Common myeloid progenitor, CD34-positive (primary cell): ENCODE measurements around the gene KLHDC4.

Source experiments
- CTCF ChIA-PET: fragments of 350-600 bp; sonication (Branson Sonifier 250); formaldehyde crosslinking; loops from one replicate; lab custom pipeline; 2021; ENCODE audit warnings: antibody characterized with exemption; lab: Charles Lee
- POLR2A ChIA-PET: fragments of 350-600 bp; sonication (Branson Sonifier 250); formaldehyde crosslinking; loops from one replicate; lab custom pipeline; 2021; ENCODE audit warnings: antibody characterized with exemption; lab: Charles Lee
- DNase-seq, 3 donors: peaks; one replicate each; pipeline versions ENCODE4 v3.0.0 to v3.0.0-alpha.2; 2013
- H3K27ac ChIP-seq, 2 experiments: 1 replicate in 1 of 2; 2 replicates in 1 of 2; pipeline ENCODE4 v1.7.0; 2013; ENCODE audit warnings: inconsistent platforms in 2 of 2, low read length in 2 of 2, mild to moderate bottlenecking in 2 of 2, low read depth in 1 of 2, moderate library complexity in 1 of 2; ENCODE audit not compliant: severe bottlenecking in 2 of 2, insufficient read depth in 1 of 2, poor library complexity in 1 of 2
- H3K27me3 ChIP-seq, 5 experiments: replicated peaks in 2 of 5; 1 replicate in 3 of 5; 2 replicates in 2 of 5; pipeline versions ENCODE4 v1.6.1 to v1.7.0; 2013; ENCODE audit warnings: low read length in 4 of 5, mild to moderate bottlenecking in 2 of 5, moderate library complexity in 2 of 5, inconsistent platforms in 1 of 5; ENCODE audit not compliant: insufficient read depth in 5 of 5, control insufficient read depth in 4 of 5
- H3K36me3 ChIP-seq, 4 experiments: 1 replicate in 2 of 4; 2 replicates in 2 of 4; pipeline versions ENCODE4 v1.6.1 to v1.7.0; 2013; ENCODE audit warnings: low read length in 3 of 4, control low read depth in 1 of 4, mild to moderate bottlenecking in 1 of 4; ENCODE audit not compliant: control insufficient read depth in 4 of 4, insufficient read depth in 4 of 4
- H3K4me1 ChIP-seq, 4 experiments: 1 replicate in 3 of 4; 2 replicates in 1 of 4; pipeline versions ENCODE4 v1.6.1 to v1.7.1; 2013; ENCODE audit warnings: low read length in 3 of 4, mild to moderate bottlenecking in 3 of 4, control low read depth in 1 of 4, inconsistent platforms in 1 of 4, moderate library complexity in 1 of 4; ENCODE audit not compliant: control insufficient read depth in 4 of 4, insufficient read depth in 4 of 4; ENCODE audit errors: control extremely low read depth in 1 of 4
- H3K4me3 ChIP-seq, 7 experiments: 1 replicate in 4 of 7; 2 replicates in 3 of 7; pipeline versions ENCODE4 v1.5.1 to v1.7.0; 2013; ENCODE audit warnings: mild to moderate bottlenecking in 7 of 7, low read length in 6 of 7, moderate library complexity in 6 of 7, inconsistent platforms in 2 of 7, low read depth in 2 of 7, control low read depth in 1 of 7; ENCODE audit not compliant: insufficient read depth in 4 of 7, control insufficient read depth in 1 of 7; ENCODE audit errors: extremely low read depth in 1 of 7
- H3K9me3 ChIP-seq, 5 experiments: 1 replicate in 4 of 5; 2 replicates in 1 of 5; pipeline versions ENCODE4 v1.6.1 to v1.7.1; 2013; ENCODE audit warnings: low read length in 4 of 5, mild to moderate bottlenecking in 2 of 5, inconsistent platforms in 1 of 5, low read depth in 1 of 5, moderate library complexity in 1 of 5; ENCODE audit not compliant: control insufficient read depth in 4 of 5, insufficient read depth in 2 of 5; ENCODE audit errors: control extremely low read depth in 1 of 5
- WGBS: methylation state at CpG from one replicate; pipeline ENCODE4 v1.1.5; 2013; ENCODE audit not compliant: insufficient coverage; 5-methylcytosine and 5-hydroxymethylcytosine counted together

The KLHDC4 gene

GRCh38 chr16:87706278-87707000, 59.3 kb downstream of the KLHDC4 start:
- Histone ChIP-seq H3K4me3 (no peak overlapping the region), H3K9me3 (no peaks in the 10 kb centered on the region), H3K27me3 (no peaks in the 10 kb centered on the region), H3K4me1 (peaks cover 4 to 28% (median 24%) of the 10 kb centered on the region in 4 experiments), H3K36me3 (peaks cover 11 to 76% (median 46%) of the 10 kb centered on the region in 4 experiments), H3K27ac (no peak overlapping the region)
- DNase-seq: no peak
- POLR2A ChIA-PET: interaction anchor here (0.7 kb wide), 1 partner anchor 1093 kb away, joined by 3 read pairs; no protein-coding TSS in a partner anchor
- CTCF ChIA-PET: interaction anchor here (0.6 kb wide), 1 partner anchor 165 kb away, joined by 3 read pairs; no protein-coding TSS in a partner anchor
- 96% methylated on average over 27 of the region's 28 CpGs for WGBS

- no peaks in the 10 kb centered on the region for H3K9me3 ChIP-seq
- WGBS: 89% methylated on average over 17 of the region's 31 CpGs
- POLR2A ChIA-PET: interaction anchor here (0.7 kb wide), 1 partner anchor 1092 kb away, joined by 3 read pairs; no protein-coding TSS in a partner anchor
- H3K4me1 ChIP-seq: peaks cover 4 to 28% (median 25%) of the 10 kb centered on the region in 4 experiments
- no peak overlapping the region for H3K27ac ChIP-seq
- no peak overlapping the region for H3K4me3 ChIP-seq
- no peaks in the 10 kb centered on the region for H3K27me3 ChIP-seq
- peaks cover 11 to 76% (median 41%) of the 10 kb centered on the region in 4 experiments for H3K36me3 ChIP-seq
- CTCF ChIA-PET: interaction anchor here (0.6 to 1.3 kb wide), 3 partner anchors 13 to 165 kb away, joined by 3 to 8 read pairs (median 3); no protein-coding TSS in a partner anchor
- DNase-seq: no peak
These were observed 60.0 kb downstream of the KLHDC4 start for GRCh38 chr16:87705771-87706277.

GRCh38 chr16:87704754-87705353, 60.9 kb downstream of the KLHDC4 start:
- Histone ChIP-seq H3K27me3 (no peaks in the 10 kb centered on the region), H3K9me3 (no peaks in the 10 kb centered on the region), H3K27ac (no peak overlapping the region), H3K4me3 (no peak overlapping the region), H3K4me1 (peaks cover 4 to 28% (median 25%) of the 10 kb centered on the region in 4 experiments), H3K36me3 (peaks cover 11 to 74% (median 34%) of the 10 kb centered on the region in 4 experiments)
- ChIA-PET POLR2A (interaction anchor here (0.5 kb wide), 1 partner anchor 18 kb away, joined by 3 read pairs; no protein-coding TSS in a partner anchor), CTCF (interaction anchor here (1.0 to 1.3 kb wide), 2 partner anchors 12 to 116 kb away, joined by 3 to 8 read pairs; no protein-coding TSS in a partner anchor)
- WGBS: 97% methylated on average over 30 of the region's 34 CpGs
- DNase-seq: no peak

- peaks cover 4 to 28% (median 25%) of the 10 kb centered on the region in 4 experiments for H3K4me1 ChIP-seq
- POLR2A ChIA-PET: no interaction called here
- H3K27ac ChIP-seq: no peak overlapping the region
- no peaks in the 10 kb centered on the region for H3K9me3 ChIP-seq
- CTCF ChIA-PET: no interaction called here
- DNase-seq: no peak
- 87% methylated on average over 25 of the region's 29 CpGs for WGBS
- H3K36me3 ChIP-seq: peaks cover 6 to 73% (median 30%) of the 10 kb centered on the region in 4 experiments
- H3K27me3 ChIP-seq: no peaks in the 10 kb centered on the region
- H3K4me3 ChIP-seq: no peak overlapping the region
These were observed 61.9 kb downstream of the KLHDC4 start for GRCh38 chr16:87703835-87704375.

- H3K27ac ChIP-seq: no peak overlapping the region
- 59% methylated on average over 26 of the region's 26 CpGs for WGBS
- H3K27me3 ChIP-seq: no peaks in the 10 kb centered on the region
- H3K4me3 ChIP-seq: peak overlapping the region in 5 of 7 experiments; percentile 1 to 58 (median 28)
- no peak for DNase-seq
- ChIA-PET CTCF (interaction anchor here (0.7 to 1.6 kb wide), 3 partner anchors 17 to 115 kb away, joined by 3 to 4 read pairs (median 4); no protein-coding TSS in a partner anchor), POLR2A (interaction anchor here (0.7 kb wide), 1 partner anchor 30 kb away, joined by 3 read pairs; no protein-coding TSS in a partner anchor)
- H3K36me3 ChIP-seq: peaks cover 3 to 73% (median 23%) of the 10 kb centered on the region in 4 experiments
- H3K9me3 ChIP-seq: no peaks in the 10 kb centered on the region
- peaks cover 4 to 28% (median 25%) of the 10 kb centered on the region in 4 experiments for H3K4me1 ChIP-seq
These were observed 62.7 kb downstream of the KLHDC4 start for GRCh38 chr16:87703071-87703470.

- Histone ChIP-seq H3K36me3 (peaks cover 3 to 73% (median 22%) of the 10 kb centered on the region in 4 experiments), H3K27me3 (no peaks in the 10 kb centered on the region), H3K4me3 (peak overlapping the region in 3 of 7 experiments; percentile 30 to 58 (median 45)), H3K9me3 (no peaks in the 10 kb centered on the region), H3K4me1 (peaks cover 4 to 28% (median 25%) of the 10 kb centered on the region in 4 experiments), H3K27ac (no peak overlapping the region)
- DNase-seq: peak; percentile 52 to 83 (median 78)
- ChIA-PET CTCF (interaction anchor here (0.6 to 1.6 kb wide), 6 partner anchors 8 to 115 kb away, joined by 3 to 5 read pairs (median 4); no protein-coding TSS in a partner anchor), POLR2A (interaction anchor here (0.7 kb wide), 1 partner anchor 31 kb away, joined by 3 read pairs; no protein-coding TSS in a partner anchor)
- 11% methylated on average over 14 of the region's 19 CpGs for WGBS
These were observed 63.4 kb downstream of the KLHDC4 start for GRCh38 chr16:87702325-87702811.
